Measurements from ENCODE around the gene B3GALNT1.
"Not testable (repeated sequence)": the region's sequence is repeated elsewhere in the genome, so short reads cannot be mapped to it uniquely, and the experiment has no call there.

Gene B3GALNT1

DNA sequence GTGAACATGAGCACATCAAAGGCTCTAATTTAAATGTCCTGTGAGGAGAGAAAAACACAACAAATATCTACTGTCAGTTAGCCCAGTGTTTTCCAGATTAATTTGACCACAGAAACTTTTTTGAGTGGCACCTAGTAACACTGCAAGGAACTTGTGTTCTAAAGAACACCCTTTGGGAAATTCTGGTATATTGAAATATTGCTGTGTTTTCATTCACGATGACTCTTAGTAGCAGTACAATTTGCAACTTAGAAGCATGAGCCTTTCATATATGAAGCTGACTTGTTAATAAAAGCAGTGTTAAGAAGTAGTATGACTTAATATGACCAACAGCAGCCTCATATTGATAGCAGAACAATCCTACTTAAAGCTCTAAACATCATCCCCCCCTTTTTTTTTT is 32.0 kb downstream of the B3GALNT1 start:
- DNase-seq, result no peak

DNA sequence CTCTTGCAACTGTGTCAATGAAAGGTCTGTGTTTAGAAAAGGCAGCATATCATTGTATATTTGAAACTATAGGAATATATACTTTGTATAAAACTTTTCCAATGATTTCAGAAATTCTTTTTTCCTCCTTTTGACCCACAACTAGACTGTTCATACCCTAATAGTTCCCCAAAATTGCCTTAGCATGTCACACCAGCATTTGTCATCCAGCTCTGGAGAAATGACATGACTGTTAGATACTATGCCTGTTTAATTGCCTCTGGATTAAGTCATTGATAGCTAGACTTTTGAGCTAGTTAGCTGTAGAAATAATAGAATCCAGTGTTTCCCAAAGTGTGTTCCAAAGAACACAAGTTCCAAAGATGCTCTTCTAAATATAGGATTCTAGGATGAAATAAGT is 32.4 kb downstream of the B3GALNT1 start:
- no peak for DNase-seq

DNA sequence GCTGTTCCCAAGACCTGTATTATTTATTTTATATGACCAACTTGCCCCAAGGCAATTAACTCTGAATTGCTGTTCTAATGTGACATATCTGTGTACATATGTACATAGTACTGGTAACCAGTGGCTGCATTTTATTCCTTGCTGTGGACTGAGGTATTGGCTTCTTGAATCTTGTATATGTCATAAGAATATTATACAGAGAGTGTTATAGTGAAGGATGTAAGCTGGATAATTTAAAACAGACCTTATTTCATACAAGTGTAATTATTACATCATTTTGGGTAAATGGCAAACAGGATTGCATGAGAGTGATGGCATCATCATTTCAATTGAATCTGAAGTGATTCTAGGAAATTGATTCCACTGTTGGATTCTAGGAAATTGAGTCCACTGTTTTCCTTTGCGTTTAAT is 32.9 kb downstream of the B3GALNT1 start:
- DNase-seq, result no peak

DNA sequence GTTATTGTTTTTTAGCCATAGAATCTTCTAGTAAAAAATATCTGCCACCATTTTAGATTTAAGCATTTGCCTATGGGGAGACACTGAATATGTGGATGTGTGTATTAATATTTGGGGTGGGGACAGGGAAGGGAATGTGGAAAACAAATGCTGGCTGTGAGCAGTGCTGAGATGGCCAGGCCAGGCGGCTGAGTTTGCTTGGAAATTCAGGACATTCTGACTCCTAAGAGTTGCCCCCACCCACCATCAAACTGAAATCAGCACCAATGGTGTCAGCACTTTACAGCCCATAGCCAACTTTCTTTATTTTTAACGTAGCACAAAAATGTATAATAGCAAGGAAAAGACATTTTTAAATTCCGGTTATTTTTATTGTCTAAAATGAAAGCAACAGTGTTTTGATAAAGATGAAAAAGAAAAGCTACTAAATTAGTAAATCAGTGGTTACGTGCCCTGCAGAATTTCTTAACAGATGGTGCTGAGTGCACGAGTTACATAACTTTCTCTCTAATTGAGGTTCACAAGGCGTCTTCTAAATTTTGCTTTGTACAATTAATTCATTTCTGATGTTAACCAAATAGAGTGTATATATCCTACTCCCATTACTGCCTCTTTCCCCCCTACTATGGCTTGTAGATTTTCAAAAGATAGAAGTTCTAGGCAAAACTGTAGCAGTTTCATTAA is 34.0 kb downstream of the B3GALNT1 start:
- peak in 1 of 14 donors; percentile 75 for DNase-seq

DNA sequence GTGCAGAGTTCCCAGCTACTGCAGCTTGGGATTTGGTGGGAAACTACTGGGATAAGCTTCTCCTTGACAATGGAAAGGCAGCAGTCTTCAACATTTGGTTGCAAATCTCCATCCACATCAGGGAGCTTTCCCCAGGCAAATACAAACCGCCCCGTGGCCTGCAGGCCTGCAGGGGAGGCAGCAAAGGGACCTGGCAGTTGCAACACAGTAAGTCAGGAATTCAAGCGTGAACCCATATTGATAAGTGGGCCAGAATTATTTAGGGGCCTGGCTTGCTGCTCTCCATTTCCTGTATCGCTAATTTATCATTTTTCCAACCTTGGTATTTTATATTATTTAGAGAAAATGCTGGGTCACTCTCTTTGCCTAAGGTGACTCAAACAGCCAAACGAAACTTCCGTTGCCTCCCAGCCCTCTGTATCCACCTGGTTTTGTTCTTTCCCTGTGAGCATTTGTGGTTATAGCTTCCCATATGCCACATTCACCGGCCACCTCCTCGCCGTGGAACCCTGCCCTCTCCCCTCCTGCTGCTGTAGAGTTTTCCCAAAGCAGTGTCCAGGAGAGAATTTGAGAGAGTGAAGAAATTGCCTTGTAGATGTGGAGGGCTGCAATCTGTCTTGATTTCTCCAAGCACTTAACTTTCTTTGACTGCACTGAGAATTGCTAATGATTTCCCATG is 34.8 kb downstream of the B3GALNT1 start:
- DNase-seq, result peak in 2 of 14 donors; percentile 33 to 65

DNA sequence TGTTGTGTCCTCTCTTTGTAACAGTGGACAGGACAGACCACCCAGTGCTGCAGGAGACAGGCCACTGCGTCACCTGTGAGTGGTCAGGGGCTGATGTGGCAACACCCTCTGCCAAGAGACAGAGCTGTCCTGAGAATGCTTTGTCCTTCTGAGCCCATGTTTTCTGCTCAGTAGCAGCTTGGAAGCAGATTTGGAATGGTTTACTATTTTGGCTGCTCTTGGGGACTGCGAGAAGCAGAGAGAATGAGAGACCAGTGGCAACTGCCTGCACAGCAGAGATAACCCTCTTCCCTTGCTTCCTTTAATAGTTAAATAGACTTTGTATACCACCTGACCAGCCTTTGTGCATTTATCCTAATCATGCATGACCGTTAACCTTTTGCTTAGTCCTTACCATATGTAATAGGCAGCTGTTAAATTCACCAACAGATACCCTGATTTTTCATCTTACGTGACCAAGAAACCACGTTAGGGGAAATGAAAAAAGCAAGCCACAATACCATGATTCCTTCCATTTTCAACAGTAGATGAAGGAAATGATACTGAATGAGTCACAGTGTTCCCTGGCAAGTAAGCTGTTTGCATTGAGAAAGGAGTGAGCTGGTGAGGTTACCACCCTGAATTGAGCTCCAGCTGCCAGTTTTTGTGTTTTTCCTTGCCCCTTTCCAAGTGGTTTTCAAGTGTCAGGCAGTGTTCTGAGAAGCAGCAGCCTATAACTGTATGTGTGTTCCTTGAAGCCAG is 35.5 kb downstream of the B3GALNT1 start:
- peak in 3 of 14 donors; percentile 4 to 51 (median 41) for DNase-seq

DNA sequence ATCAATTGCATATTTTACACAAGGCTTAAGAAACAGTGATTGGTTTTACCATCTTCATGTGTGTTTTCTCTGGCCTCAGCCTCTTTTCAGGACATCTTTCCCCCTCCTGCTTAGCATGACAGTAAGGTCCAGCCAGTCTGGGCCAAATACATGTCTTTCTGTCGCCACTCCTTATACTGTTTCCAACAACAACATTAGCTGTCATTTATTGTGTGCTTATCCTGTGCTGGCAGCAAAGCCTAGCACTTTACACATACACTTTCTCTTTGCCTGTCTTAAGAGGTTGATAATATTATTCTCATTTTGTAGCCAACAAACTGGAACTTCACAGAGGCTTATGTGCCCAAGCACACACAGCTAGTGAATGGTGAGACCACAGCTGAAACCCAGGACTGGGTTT is 37.8 kb downstream of the B3GALNT1 start:
- DNase-seq, result no peak

DNA sequence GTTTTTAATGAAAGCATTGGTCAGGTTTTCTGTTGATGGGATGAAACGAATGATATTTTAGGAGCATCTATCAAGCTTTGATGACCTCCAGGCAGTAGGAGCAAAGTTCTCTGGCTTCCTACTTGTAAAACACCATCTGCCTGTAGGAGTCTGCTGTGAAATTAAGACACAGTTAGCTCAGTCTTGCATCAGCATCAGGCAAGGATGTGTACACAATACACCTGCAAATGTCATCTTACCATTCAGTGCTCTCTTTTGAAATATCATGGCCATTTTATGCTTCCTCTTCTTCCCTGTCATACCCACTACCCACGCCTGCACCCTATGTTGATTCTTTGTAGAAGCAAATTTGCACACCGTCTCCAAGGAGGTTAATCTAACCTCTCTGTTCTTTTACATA is 38.2 kb downstream of the B3GALNT1 start:
- no peak for DNase-seq

DNA sequence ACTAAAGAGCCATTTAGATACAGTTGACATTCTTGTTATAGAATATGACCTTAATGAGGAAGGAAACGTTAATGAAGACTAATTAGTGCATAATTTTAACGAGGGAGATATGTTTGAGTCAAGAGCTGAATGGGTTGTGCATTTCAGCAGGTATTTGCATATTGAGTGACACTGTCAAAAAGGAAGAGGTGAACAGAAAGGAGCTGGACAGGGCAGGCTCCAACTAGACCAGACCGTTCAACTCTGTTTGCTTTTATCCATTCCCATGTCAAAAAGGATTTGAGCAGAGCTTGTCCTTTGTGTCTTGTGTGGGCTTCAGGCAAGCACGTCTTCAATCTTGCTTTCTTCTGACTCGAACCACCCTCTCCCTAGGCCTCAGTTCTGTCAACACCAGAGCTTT is 40.7 kb downstream of the B3GALNT1 start:
- no peak for DNase-seq

DNA sequence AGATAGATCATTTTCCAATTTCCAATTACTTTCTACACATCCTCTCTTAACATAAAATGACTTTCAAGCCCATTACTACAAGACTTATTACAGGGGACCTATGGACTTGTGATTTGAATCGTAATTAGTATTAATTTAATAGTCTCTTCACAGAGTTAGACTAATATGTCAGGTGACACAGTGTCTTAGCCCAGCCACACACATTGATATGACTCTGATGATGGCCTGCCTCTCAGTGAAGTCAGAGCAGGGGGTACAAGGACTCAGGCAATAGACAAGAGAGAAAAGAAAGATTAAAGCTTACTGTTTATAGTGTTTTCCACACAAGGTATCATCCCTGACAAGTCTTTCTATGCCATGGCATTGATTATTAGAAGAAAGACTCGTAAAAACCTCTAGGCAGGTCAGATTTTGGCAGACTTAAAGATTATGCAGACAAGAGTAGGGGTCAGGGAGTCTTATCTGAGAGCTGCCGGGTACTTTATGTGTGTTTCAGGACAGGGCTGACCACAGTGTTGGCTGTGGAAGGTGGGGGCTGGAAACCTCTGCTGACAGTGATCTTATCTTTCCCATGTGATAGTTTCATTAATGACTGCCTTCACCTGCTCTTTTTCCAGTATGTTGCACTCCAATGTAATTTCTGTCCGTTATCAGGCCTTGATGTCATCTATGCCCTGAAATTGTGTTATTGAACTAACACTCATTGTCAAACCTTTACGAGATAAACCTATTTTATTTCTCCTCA is 50.1 kb downstream of the B3GALNT1 start:
- no peak for DNase-seq

DNA sequence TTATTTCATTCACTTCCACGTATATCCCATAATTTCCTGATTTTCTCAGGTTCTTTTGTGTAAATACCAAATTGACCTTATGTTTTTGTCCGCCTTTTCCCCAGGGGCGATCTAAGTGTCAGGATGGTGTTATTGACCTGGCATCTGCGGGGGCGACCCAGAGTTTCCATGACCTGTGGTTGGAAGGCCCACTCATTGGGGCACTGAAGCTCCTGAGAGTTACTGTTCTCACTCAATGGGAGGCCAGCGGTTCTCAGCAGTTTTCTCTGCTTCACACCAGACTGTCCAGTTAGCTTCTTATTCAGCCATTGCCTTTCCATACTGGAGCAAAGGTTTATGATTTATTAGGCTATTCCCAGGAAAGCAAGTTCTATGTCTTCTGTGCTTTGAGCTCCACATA is 53.3 kb downstream of the B3GALNT1 start:
- no peak for DNase-seq

DNA sequence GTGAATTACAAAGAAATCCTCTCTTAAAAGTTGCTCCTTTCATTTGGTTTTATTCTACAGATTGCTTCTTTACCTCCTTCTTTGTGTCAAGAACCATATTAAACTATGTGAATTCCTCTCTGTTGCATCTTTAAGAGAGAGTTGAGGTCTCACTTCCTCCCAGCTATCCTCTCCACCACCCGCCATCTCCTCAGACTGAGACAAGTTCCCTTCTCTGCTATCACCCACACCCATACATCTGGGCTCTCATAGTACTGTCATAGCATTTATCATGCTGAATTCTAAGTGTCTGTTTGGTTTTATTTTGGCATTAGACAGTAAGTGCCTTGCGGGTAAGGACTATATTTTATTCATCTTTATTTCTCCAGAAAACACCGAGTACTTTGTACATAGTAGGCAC is 54.2 kb downstream of the B3GALNT1 start:
- no peak for DNase-seq

DNA sequence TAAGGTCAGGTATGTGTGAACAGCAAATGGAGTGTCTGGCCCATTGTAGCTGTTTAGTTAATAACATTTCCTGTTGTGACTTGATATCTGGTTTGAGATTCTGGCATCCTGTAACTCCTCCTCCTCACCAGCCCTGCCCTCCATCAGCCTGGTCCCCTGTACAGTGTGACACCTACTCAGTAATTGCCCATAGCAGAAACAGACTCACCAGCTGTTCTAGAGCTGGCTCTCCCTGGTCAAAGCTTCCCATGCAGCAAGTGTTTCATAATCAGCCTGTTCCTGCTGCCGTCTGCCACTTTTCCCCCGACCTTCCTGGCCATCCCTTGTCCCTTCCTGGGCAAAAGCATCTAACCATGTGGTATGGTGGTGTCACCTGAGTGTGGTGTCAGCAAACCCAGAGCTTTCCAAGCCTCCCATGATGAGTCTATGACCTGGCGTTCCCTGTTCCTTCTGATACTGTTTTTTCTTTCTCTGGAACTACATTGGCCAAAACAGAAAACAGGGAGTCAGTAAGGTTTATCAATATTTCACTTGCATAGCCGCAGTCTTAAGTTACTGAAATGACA is 55.4 kb downstream of the B3GALNT1 start:
- no peak for DNase-seq

DNA sequence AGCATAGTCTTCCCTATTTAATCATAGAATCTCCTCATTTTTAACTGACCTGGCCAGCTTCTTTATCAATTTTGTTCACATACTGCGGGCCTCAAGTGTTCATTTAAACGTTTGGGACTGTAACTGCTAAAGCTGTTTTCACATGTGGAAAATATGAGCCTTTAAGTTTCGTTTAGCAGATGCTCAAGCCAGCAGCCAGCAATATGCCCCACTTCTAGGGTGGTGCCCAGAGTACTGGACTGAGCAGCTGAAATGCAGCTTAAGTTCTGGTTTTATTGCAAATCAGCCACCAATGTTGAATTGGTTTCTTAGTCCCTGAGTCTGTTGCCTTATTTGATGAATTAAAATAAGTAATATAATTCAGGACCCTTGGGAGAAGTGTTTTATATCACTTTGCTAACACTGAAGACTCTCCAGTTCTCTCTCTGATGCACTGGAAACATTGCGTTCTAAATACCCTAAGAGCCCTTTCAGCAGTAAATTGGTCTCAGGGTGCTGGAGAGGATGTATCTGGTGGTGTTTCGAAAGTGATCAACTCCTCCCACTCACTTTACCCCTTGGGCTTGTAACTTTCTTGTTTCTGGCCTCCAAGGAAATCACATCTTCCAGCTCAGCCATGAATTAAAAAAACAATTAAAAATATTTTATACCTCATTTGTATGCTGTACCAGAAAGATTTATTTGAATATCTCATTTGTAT is 61.7 kb downstream of the B3GALNT1 start:
- DNase-seq, result no peak

DNA sequence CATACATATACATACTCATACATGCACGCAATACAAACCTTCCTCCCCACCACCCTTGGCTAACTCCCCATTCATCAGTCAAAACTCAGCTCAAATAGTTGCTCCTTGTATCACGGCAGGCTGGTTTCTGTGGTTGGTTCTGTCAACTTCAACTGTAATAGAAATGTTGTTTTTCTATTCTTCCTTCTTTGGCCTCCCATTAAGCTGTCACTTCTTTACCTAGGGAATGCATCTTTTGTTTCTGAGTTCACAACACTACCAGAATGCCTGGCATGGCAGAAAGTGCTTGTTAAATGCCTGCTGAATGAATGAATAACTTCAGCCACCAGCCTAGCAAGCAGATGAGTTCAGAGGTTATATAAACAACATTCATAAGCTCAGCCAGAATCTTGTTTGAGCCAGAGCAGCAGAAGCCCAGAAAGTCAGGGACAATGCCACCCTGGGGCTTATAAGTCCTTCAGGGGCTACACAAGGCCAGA is 63.1 kb downstream of the B3GALNT1 start:
- DNase-seq, result no peak

DNA sequence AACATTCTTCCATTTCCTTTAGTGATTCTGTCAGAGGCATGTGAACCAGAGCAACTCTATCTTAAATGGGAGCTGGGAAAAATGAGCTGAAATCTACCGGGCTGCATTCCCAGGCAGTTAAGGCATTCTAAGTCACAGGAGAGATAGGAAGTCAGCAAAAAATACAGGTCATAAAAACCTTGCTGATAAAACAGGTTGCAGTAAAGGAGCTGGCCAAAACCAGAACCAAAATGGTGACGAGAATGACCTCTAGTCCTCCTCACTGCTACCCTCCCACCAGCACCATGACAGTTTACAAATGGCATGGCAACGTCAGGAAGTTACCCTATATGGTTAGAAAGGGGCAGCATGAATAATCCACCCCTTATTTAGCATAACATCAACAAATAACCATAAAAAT is 66.4 kb downstream of the B3GALNT1 start:
- no peak for DNase-seq

DNA sequence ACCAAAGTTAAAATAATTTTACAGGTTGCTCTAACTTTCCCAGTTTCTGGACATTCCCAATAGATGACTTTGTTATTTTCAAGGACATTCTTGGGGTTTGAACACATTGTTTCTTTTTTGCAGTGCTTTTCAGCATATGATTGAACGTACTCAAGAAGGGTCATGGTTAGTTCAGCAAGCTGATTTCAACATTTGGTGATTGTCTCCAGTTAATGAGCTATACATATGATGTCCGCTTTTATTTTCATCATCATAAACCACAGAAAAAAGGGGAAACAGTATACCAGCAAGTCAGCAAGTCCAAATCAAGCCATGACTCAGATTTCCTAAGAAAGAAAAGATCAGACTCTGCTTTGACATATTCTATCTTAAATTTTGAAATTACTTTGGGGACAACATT is 69.4 kb downstream of the B3GALNT1 start:
- no peak for DNase-seq

DNA sequence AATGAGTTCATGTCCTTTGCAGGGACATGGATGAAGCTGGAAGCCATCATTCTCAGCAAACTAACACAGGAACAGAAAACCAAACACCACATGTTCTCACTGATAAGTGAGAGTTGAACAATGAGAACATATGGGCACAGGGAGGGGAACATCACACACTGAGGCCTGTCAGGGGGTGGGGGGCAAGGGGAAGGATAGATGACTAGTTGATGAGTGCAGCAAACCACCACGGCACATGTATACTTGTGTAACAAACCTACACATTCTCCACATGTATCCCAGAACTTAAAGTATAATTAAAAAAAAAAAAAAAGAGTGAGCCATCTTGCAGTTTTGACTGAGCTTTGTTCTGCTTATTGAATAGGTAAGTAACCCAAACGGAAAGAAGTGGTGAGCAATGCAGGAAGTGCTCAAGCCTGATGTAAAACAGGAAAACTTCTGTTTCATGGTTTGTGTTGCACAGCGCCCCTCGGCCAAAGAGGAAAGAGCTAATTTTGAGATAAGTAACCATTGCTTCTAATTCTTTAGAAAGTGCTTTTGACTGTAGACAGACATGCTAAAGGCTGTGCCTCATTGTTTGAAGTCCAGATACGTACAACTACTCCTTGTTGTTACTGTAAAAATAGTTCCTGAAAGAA is 70.1 kb downstream of the B3GALNT1 start:
- DNase-seq, result not testable (repeated sequence)

All from C1 segment of cervical spinal cord (tissue), 14 donors.